HG03571 (cell line): ENCODE results near the gene SH2D3C.
"Not testable (repeated sequence)": the region's sequence is repeated elsewhere in the genome, so short reads cannot be mapped to it uniquely, and the experiment has no call there.

ENCODE experiments used
- ATAC-seq: cut with Tn5 transposase; IDR thresholded peaks from one replicate; pipeline ENCODE4 v1.9.1; 2021; ENCODE audit not compliant: unreplicated experiment

SH2D3C gene

GRCh38 chr9:127785023-127785932 lies 6.8 kb upstream of the SH2D3C start:
- peak; percentile 42 for ATAC-seq

- no peak for ATAC-seq
These were observed 4.9 kb upstream of the SH2D3C start for GRCh38 chr9:127783111-127784008.

GRCh38 chr9:127781806-127782205 lies 3.3 kb upstream of the SH2D3C start:
- ATAC-seq: no peak

DNA sequence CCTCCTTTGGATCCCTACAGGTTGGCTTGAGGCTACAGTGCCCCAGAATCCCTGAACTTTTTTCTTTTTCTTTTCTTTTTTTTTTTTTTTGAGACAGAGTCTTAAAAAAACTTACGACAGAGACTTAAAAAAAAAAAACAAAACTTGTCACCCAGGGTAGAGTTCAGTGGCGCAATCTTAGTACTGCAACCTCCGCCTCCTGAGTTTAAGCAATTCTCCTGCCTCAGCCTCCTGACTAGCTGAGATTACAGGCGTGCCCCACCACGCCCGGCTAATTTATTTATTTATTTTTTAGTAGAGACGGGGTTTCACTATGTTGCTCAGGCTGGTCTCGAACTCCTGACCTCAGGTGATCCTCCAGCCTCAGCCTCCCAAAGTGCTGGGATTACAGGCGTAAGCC lies 2.4 kb upstream of the SH2D3C start:
- not testable (repeated sequence) for ATAC-seq

GRCh38 chr9:127780126-127780885 lies 1.8 kb upstream of the SH2D3C start:
- ATAC-seq: no peak

- no peak for ATAC-seq
These were observed 893 bp upstream of the SH2D3C start for GRCh38 chr9:127779136-127779981.

- no peak for ATAC-seq
These were observed 992 bp downstream of the SH2D3C start for GRCh38 chr9:127777368-127777980.

DNA sequence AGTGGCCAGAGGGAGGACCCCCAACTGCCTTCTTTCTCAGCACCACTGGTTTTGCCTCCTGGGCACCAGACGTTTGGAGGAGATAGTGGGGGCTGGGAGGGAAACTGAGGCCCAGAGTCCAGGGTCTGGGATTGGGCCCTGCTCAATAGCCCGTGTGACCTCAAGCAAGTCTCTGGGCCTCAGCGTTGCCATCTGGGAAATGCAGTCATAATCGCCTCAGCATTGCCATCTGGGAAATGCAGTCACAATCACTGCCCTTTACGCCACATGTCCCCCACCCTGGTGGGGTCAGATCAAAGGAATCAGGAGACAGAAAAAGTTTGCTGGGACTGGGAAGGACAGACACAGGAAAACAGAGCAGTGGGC lies 1.6 kb downstream of the SH2D3C start:
- ATAC-seq: no peak

- no peak for ATAC-seq
These were observed 2.1 kb downstream of the SH2D3C start for GRCh38 chr9:127776195-127776923.

- ATAC-seq: no peak
These were observed 4.5 kb downstream of the SH2D3C start for GRCh38 chr9:127773981-127774380.

GRCh38 chr9:127773272-127773671 lies 5.2 kb downstream of the SH2D3C start:
- no peak for ATAC-seq

DNA sequence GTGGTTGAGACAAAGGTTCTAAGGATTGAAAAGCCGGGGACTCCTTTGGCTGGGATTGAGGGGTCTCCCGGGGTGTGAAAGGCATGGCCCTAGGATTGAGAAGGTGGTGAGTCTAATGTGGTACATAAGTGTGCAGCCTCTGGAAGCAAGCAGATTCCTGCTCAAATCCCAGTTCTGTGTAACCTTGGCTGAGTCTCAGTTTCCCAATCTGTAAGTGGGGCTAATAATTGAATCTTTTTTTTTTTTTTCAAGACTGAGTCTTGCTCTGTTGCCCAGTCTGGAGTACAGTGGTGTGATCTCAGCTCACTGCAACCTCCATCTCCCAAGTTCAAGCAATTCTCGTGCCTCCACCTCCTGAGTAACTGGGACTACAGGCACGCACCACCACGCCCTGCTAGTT lies 5.9 kb downstream of the SH2D3C start:
- no peak for ATAC-seq

DNA sequence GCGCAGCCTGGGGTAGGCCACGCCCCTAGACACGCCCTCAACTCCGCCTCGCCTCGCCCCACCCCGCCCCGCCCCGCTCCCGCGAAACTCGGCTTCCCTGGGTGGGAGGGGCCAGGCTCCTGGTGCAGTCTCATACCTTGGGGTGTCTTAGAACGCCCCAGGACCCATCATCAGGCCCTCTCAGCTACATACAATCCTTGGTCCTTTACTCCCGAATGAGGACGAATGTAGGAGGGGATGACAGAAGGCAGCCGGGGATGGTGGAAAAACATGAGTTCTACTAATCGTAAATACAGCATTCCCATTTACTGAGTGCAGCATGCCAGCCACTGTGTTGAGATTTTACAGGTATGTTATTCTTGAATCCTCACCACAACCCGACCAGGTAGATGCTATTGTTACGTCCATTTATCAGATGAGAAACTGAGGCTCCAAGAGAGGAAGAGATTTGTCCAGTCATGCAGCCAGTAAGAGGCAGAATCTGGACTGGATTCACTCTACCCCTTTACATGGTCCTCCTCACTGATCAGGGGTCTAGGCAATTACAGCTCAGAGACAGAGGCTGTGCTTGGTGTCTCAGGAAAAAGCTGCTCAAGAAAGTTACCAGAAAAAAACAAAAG lies 6.8 kb downstream of the SH2D3C start:
- no peak for ATAC-seq

- ATAC-seq: peak; percentile 83
These were observed 7.4 kb downstream of the SH2D3C start for GRCh38 chr9:127770905-127771569.

GRCh38 chr9:127770583-127770904 lies 7.9 kb downstream of the SH2D3C start:
- no peak for ATAC-seq

- no peak for ATAC-seq
These were observed 8.4 kb downstream of the SH2D3C start for GRCh38 chr9:127769929-127770582.

DNA sequence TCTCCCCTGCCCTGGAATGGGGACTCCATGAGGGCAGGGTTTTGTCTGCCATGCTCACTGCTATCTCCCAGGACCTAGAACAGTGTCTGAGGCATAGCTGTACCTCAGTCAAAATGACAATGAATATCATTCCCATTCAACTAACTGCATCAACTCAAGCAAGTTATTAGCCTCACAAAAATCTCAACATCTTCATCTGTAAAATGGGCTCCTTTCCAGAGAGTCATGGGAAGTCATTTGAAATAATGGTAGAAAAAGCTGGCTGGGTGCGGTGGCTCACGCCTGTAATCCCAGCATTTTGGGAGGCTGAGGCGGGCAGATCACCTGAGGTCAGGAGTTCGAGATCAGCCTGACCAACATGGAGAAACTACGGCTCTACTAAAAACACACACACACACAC lies 9.4 kb downstream of the SH2D3C start:
- ATAC-seq: no peak

DNA sequence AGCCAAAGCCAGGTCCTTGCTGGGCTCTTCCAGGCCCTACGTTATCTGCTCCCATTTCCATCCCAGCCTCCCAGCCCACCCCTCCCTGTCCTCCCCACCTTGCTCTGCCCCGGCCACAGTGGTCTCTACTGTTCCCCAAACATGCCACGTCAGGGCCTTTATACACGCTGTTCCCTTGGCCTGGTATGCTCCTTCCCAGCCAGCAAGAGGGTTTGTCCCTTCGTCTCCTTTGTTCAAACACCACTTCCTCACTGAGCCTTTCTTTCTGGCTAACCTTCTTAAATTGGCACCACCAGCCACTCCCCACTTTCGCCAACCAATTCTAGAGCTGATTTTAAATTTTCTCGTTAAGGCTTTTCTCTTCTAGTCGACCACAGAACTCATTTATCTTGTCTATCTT lies 9.8 kb downstream of the SH2D3C start:
- ATAC-seq: no peak
